ENCODE measurements around the gene CHIC1. TPM values are rescaled to one million over a fixed set of nuclear protein-coding genes. Genes with fewer than 3 reads are reported as not detected.
"Not testable (repeated sequence)": the region's sequence is repeated elsewhere in the genome, so short reads cannot be mapped to it uniquely, and the experiment has no call there.

Gene CHIC1
- total and polyA plus RNA-seq, 12 donors, result 4.5 to 34.5 (median 15.2) TPM

- TF ChIP-seq CTCF (IDR thresholded peaks at IDR 0.05) (no peak), POLR2A (IDR thresholded peaks at IDR 0.05) (no peak)
- H3K27ac ChIP-seq, result no peak overlapping the region
- H3K36me3 ChIP-seq (replicated peaks in 1 of 2), result no peaks in the 10 kb centered on the region
- H3K4me3 ChIP-seq, result no peak overlapping the region
- no peaks in the 10 kb centered on the region for H3K27me3 ChIP-seq
- H3K4me1 ChIP-seq (replicated peaks in 1 of 2), result no peaks in the 10 kb centered on the region
- H3K9me3 ChIP-seq (replicated peaks in 1 of 3), result peaks cover 0 to 16% (median 0%) of the 10 kb centered on the region in 3 donors
- DNase-seq, result no peak
- WGBS, 4 donors, result 57 to 100% methylated on average over 1 of the region's 1 CpG; no CpG with 5 or more reads in 2 of the 4 donors
- intact Hi-C loops (cut with DNase I), result no loop called here
Measured at GRCh38 chrX:73647212-73647611, 84.2 kb downstream of the CHIC1 start.

- Histone ChIP-seq H3K27me3 (no peaks in the 10 kb centered on the region), H3K4me3 (no peak overlapping the region), H3K27ac (no peak overlapping the region), H3K4me1 (replicated peaks in 1 of 2) (no peaks in the 10 kb centered on the region), H3K9me3 (replicated peaks in 1 of 3) (peaks cover 0 to 16% (median 0%) of the 10 kb centered on the region in 3 donors), H3K36me3 (replicated peaks in 1 of 2) (no peaks in the 10 kb centered on the region)
- no peak for TF ChIP-seq CTCF (IDR thresholded peaks at IDR 0.05)
- TF ChIP-seq POLR2A (IDR thresholded peaks at IDR 0.05), result no peak
- intact Hi-C loops (cut with DNase I), result no loop called here
- no peak for DNase-seq
Measured at GRCh38 chrX:73647632-73648322, 84.8 kb downstream of the CHIC1 start.

DNA sequence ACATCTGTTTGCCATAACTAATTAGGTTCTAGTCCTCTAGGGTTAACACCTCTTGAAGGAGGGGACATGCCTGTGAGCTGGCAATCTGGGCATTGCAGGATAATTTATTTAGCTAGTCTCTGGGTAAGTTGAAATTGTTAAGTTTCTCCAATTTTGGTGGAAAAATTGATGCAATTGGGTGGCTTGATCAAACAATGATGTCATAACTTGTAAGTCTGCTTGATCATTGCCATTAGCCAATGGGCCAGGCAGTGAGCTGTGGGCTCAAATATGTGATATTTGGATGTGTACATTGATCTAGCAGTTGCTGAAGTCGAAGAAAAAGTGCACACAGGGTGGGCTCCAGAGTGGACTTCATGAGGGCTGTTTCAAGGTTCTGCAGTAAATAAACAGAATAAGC lies 98.3 kb downstream of the CHIC1 start:
- H3K4me1 ChIP-seq (replicated peaks in 1 of 2); H3K27me3 ChIP-seq; DNase-seq; H3K27ac ChIP-seq; H3K9me3 ChIP-seq (replicated peaks in 1 of 3); H3K36me3 ChIP-seq (replicated peaks in 1 of 2); H3K4me3 ChIP-seq; intact Hi-C loops (cut with DNase I): not testable (repeated sequence)
- WGBS, 4 donors, result 53 to 100% (median 84%) methylated on average over 1 of the region's 1 CpG

DNA sequence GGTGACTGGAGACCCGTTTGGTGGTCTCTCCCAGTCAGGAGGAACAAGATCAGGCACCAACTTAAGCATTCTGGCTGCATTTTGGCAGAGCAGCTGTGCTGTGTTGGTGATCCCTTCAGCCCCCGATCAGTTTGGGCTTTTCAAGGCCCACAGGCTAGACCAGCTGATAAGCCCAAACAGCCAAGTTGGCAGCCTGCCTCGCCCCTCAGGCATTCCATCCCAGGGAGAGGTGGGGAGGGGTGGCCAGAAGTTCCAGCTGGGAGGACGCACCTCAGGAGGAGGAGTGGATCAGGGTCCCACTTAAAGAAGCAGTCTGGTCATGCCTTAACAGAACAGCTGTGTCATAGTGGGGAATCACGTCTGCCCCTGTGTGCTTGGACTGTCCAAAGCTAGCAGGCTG lies 105.8 kb downstream of the CHIC1 start:
- intact Hi-C loops (cut with DNase I), result no loop called here
- peak; percentile 20 to 75 (median 69) for DNase-seq
- peak overlapping the region in 1 of 5 donors; percentile 45 for H3K27ac ChIP-seq

More for the DNA sequence above, 105.8 kb downstream of the CHIC1 start:
- Histone ChIP-seq H3K27me3 (no peaks in the 10 kb centered on the region), H3K9me3 (replicated peaks in 1 of 3) (peaks cover 0 to 5% (median 0%) of the 10 kb centered on the region in 3 donors), H3K4me3 (no peak overlapping the region), H3K4me1 (replicated peaks in 1 of 2) (no peaks in the 10 kb centered on the region), H3K36me3 (replicated peaks in 1 of 2) (no peaks in the 10 kb centered on the region)
- WGBS, 4 donors, result 28 to 62% (median 53%) methylated on average over 3 to 5 of the region's 5 CpGs; no CpG with 5 or more reads in 1 of the 4 donors
- TF ChIP-seq CTCF (IDR thresholded peaks at IDR 0.05) (no peak), POLR2A (IDR thresholded peaks at IDR 0.05) (no peak)

Measured in adrenal gland (tissue), 12 donors.